WTC11 (cell line): ENCODE results near the gene OSBP2. TPM values are rescaled to one million over a fixed set of nuclear protein-coding genes. Genes with fewer than 3 reads are reported as not detected.

Experiments used
- ATAC-seq: fragments of 200-7000 bp; cut with Tn5 transposase; 2 replicates; pipeline ENCODE4 v1.10.0; 2021; ENCODE audit warnings: mild to moderate bottlenecking, moderate library complexity
- CTCF ChIA-PET: fragments of 300-600 bp; sonication (Branson Sonifier 250); formaldehyde crosslinking; loops from one replicate; lab custom pipeline; 2021; ENCODE audit warnings: antibody characterized with exemption; lab: Charles Lee
- POLR2A ChIA-PET: fragments of 350-600 bp; sonication (Branson Sonifier 250); formaldehyde crosslinking; loops from one replicate; lab custom pipeline; 2021; ENCODE audit warnings: antibody characterized with exemption; lab: Charles Lee
- DNase-seq: peaks from one replicate; pipeline ENCODE4 v3.0.0; 2021; ENCODE audit warnings: low spot score
- H3K27ac Mint-ChIP-seq: 2 replicates; pipeline ENCODE4 v1.8.0; 2021; ENCODE audit warnings: mixed read lengths
- H3K27me3 Mint-ChIP-seq: 2 replicates; pipeline ENCODE4 v1.8.0; 2021; ENCODE audit warnings: low read depth, mild to moderate bottlenecking, moderate library complexity, mixed read lengths
- H3K36me3 Mint-ChIP-seq: 2 replicates; pipeline ENCODE4 v1.8.0; 2021; ENCODE audit warnings: mixed read lengths
- H3K4me1 Mint-ChIP-seq: 2 replicates; pipeline ENCODE4 v1.8.0; 2022; ENCODE audit warnings: mixed read lengths
- H3K4me3 Mint-ChIP-seq: 2 replicates; pipeline ENCODE4 v1.8.0; 2021; ENCODE audit warnings: mild to moderate bottlenecking, moderate library complexity, mixed read lengths
- H3K9me3 Mint-ChIP-seq: 2 replicates; pipeline ENCODE4 v1.8.0; 2021; ENCODE audit warnings: mixed read lengths
- ATF1 ChIP-seq: sonication (generic); formaldehyde crosslinking; IDR thresholded peaks from 2 replicates; pipeline ENCODE4 v1.8.1; 2023; ENCODE audit warnings: mild to moderate bottlenecking, moderate library complexity, missing genetic modification reagents
- CBFB ChIP-seq: sonication (generic); formaldehyde crosslinking; IDR thresholded peaks from 2 replicates; pipeline ENCODE4 v1.8.1; 2022; ENCODE audit warnings: mild to moderate bottlenecking, low read depth, missing genetic modification reagents
- FOXK1 ChIP-seq: sonication (generic); formaldehyde crosslinking; IDR thresholded peaks from 2 replicates; pipeline ENCODE4 v1.8.0; 2022; ENCODE audit warnings: mild to moderate bottlenecking, moderate library complexity, missing genetic modification reagents
- JUN ChIP-seq: sonication (generic); formaldehyde crosslinking; IDR thresholded peaks from 2 replicates; pipeline ENCODE4 v1.8.0; 2023; ENCODE audit warnings: mild to moderate bottlenecking, missing genetic modification reagents
- MYBL2 ChIP-seq: sonication (generic); formaldehyde crosslinking; IDR thresholded peaks from 2 replicates; pipeline ENCODE4 v1.8.1; 2023; ENCODE audit warnings: mild to moderate bottlenecking, moderate library complexity, missing genetic modification reagents
- NR1H2 ChIP-seq: sonication (generic); formaldehyde crosslinking; IDR thresholded peaks from 2 replicates; pipeline ENCODE4 v1.9.0; 2021; ENCODE audit warnings: mild to moderate bottlenecking, moderate library complexity, missing genetic modification reagents
- PRRX2 ChIP-seq: fragments of 250-450 bp; sonication (Bioruptor Pico); IDR thresholded peaks from 2 replicates; pipeline ENCODE4 v1.8.0; 2021; ENCODE audit warnings: mild to moderate bottlenecking
- SMAD4 ChIP-seq: sonication (generic); formaldehyde crosslinking; IDR thresholded peaks from 2 replicates; pipeline ENCODE4 v1.8.0; 2022; ENCODE audit warnings: mild to moderate bottlenecking, missing genetic modification reagents
- ZNF138 ChIP-seq: sonication (generic); formaldehyde crosslinking; conservative IDR thresholded peaks from 2 replicates; pipeline ENCODE4 v1.8.1; 2022; ENCODE audit warnings: mild to moderate bottlenecking, moderate library complexity, missing genetic modification reagents
- ZNF232 ChIP-seq: sonication (generic); formaldehyde crosslinking; IDR thresholded peaks from 2 replicates; pipeline ENCODE4 v1.8.0; 2022; ENCODE audit warnings: mild to moderate bottlenecking, missing genetic modification reagents
- ZNF263 ChIP-seq: sonication (generic); formaldehyde crosslinking; IDR thresholded peaks from 2 replicates; pipeline ENCODE4 v1.8.1; 2022; ENCODE audit warnings: low read depth, mild to moderate bottlenecking, moderate library complexity, missing genetic modification reagents
- ZNF396 ChIP-seq: fragments of 250-450 bp; sonication (Bioruptor Pico); IDR thresholded peaks from 2 replicates; pipeline ENCODE4 v1.8.0; 2021; ENCODE audit warnings: mild to moderate bottlenecking, moderate library complexity, borderline replicate concordance
- ZNF671 ChIP-seq: fragments of 250-450 bp; sonication (Bioruptor Pico); IDR thresholded peaks from 2 replicates; pipeline ENCODE4 v1.8.0; 2021; ENCODE audit warnings: mild to moderate bottlenecking
- total RNA-seq: library from RNA; stranded (reverse); gene quantifications from 3 replicates; pipeline ENCODE4 v1.2.3, GENCODE V29; 2021
- TF ChIP-seq, protein P1 (sequence below): sonication (generic); formaldehyde crosslinking; IDR thresholded peaks from 2 replicates; pipeline ENCODE4 v1.8.0; 2022; ENCODE audit warnings: mild to moderate bottlenecking, missing genetic modification reagents
- TF ChIP-seq, protein P2 (sequence below): sonication (generic); formaldehyde crosslinking; IDR thresholded peaks from 2 replicates; pipeline ENCODE4 v1.8.1; 2023; ENCODE audit warnings: mild to moderate bottlenecking, moderate library complexity, missing genetic modification reagents
- TF ChIP-seq, protein P3 (sequence below): sonication (generic); formaldehyde crosslinking; conservative IDR thresholded peaks from 2 replicates; pipeline ENCODE4 v1.8.1; 2022; ENCODE audit warnings: mild to moderate bottlenecking, missing genetic modification reagents
- TF ChIP-seq, protein P4 (sequence below): fragments of 200-600 bp; IDR thresholded peaks from 2 replicates; pipeline ENCODE4 v1.8.0; 2022; ENCODE audit warnings: antibody characterized with exemption
- TF ChIP-seq, protein P5 (sequence below): sonication (generic); formaldehyde crosslinking; conservative IDR thresholded peaks from 2 replicates; pipeline ENCODE4 v1.8.1; 2023; ENCODE audit warnings: mild to moderate bottlenecking, low read depth, missing genetic modification reagents, moderate library complexity
- TF ChIP-seq, protein P6 (sequence below): sonication (generic); formaldehyde crosslinking; IDR thresholded peaks from 2 replicates; pipeline ENCODE4 v1.8.1; 2023; ENCODE audit warnings: mild to moderate bottlenecking, missing genetic modification reagents, borderline replicate concordance
- TF ChIP-seq, protein P7 (sequence below): sonication (generic); formaldehyde crosslinking; IDR thresholded peaks from 2 replicates; pipeline ENCODE4 v1.8.0; 2022; ENCODE audit warnings: mild to moderate bottlenecking, missing genetic modification reagents

The OSBP2 gene
- total RNA-seq, 1 experiment from 2014 or later: 4.1 TPM

DNA sequence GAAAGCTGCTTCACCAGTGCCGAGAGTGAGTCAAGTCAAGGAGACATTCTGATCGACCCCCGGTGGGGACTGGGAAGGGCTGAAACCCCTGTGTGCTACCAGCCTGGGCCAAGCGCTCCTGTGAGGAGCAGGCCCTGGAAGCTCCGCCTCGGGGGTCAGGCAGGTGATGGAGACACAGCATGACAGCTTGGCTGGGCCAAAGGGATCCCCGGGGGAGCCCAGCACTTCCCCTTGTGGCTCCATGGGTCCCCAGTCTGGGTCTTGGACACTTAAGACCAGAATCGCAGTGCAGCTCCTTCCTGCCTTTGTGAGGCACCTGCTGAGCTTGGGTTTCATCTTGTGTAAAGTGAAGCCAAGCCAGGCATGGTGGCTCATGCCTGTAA is 184.7 kb downstream of the OSBP2 start:
- Mint-ChIP-seq H3K4me1 (no peaks in the 10 kb centered on the region), H3K27me3 (no peaks in the 10 kb centered on the region), H3K4me3 (no peak overlapping the region), H3K27ac (no peak overlapping the region), H3K36me3 (no peaks in the 10 kb centered on the region), H3K9me3 (no peaks in the 10 kb centered on the region)
- DNase-seq (no peak), ATAC-seq (no peak)
- ChIA-PET CTCF (interaction anchor here (0.8 kb wide), 1 partner anchor 11 kb away, joined by 4 read pairs; no protein-coding TSS in a partner anchor), POLR2A (no interaction called here)
- TF ChIP-seq, protein P1, sequence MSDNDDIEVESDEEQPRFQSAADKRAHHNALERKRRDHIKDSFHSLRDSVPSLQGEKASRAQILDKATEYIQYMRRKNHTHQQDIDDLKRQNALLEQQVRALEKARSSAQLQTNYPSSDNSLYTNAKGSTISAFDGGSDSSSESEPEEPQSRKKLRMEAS (CRISPR knock-in tag): no peak
- TF ChIP-seq CBFB (CRISPR knock-in tag) (no peak), PRRX2 (CRISPR knock-in tag) (no peak), ATF1 (no peak), ZNF263 (CRISPR knock-in tag) (no peak), NR1H2 (no peak), ZNF396 (no peak), MYBL2 (CRISPR knock-in tag) (no peak), JUN (CRISPR knock-in tag) (no peak)
- TF ChIP-seq, protein P2, sequence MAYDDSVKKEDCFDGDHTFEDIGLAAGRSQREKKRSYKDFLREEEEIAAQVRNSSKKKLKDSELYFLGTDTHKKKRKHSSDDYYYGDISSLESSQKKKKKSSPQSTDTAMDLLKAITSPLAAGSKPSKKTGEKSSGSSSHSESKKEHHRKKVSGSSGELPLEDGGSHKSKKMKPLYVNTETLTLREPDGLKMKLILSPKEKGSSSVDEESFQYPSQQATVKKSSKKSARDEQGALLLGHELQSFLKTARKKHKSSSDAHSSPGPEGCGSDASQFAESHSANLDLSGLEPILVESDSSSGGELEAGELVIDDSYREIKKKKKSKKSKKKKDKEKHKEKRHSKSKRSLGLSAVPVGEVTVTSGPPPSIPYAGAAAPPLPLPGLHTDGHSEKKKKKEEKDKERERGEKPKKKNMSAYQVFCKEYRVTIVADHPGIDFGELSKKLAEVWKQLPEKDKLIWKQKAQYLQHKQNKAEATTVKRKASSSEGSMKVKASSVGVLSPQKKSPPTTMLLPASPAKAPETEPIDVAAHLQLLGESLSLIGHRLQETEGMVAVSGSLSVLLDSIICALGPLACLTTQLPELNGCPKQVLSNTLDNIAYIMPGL (CRISPR knock-in tag): no peak
- TF ChIP-seq, protein P3, sequence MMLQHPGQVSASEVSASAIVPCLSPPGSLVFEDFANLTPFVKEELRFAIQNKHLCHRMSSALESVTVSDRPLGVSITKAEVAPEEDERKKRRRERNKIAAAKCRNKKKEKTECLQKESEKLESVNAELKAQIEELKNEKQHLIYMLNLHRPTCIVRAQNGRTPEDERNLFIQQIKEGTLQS (CRISPR knock-in tag): no peak
- TF ChIP-seq, protein P4, sequence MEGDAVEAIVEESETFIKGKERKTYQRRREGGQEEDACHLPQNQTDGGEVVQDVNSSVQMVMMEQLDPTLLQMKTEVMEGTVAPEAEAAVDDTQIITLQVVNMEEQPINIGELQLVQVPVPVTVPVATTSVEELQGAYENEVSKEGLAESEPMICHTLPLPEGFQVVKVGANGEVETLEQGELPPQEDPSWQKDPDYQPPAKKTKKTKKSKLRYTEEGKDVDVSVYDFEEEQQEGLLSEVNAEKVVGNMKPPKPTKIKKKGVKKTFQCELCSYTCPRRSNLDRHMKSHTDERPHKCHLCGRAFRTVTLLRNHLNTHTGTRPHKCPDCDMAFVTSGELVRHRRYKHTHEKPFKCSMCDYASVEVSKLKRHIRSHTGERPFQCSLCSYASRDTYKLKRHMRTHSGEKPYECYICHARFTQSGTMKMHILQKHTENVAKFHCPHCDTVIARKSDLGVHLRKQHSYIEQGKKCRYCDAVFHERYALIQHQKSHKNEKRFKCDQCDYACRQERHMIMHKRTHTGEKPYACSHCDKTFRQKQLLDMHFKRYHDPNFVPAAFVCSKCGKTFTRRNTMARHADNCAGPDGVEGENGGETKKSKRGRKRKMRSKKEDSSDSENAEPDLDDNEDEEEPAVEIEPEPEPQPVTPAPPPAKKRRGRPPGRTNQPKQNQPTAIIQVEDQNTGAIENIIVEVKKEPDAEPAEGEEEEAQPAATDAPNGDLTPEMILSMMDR: no peak

DNA sequence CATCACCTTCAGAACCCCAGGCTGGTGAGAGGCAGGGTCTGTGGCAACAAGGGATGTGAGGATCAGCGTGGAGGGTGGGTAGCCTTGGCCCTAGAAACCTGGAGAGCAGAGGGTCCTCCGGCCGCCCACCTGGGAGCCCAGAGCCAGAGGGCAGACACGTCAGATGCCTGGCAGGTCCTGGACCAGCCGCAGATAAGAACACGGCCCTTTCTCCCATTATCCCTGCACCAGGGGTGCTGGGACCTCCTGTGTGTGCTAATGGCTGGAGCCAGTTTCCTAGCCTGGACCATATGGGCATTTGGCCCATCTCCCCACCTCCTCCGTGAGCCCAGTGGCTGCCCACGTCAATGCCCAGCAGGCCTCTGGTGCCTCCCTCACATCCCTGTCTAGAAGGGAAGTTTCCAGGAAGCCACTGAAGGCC is 185.5 kb downstream of the OSBP2 start:
- Mint-ChIP-seq H3K36me3 (no peaks in the 10 kb centered on the region), H3K4me1 (no peaks in the 10 kb centered on the region), H3K27me3 (no peaks in the 10 kb centered on the region), H3K27ac (no peak overlapping the region), H3K9me3 (no peaks in the 10 kb centered on the region), H3K4me3 (no peak overlapping the region)
- DNase-seq (no peak), ATAC-seq (no peak)
- CTCF ChIA-PET: no interaction called here
- POLR2A ChIA-PET: no interaction called here
- TF ChIP-seq ZNF232: no peak
- TF ChIP-seq, protein P5, sequence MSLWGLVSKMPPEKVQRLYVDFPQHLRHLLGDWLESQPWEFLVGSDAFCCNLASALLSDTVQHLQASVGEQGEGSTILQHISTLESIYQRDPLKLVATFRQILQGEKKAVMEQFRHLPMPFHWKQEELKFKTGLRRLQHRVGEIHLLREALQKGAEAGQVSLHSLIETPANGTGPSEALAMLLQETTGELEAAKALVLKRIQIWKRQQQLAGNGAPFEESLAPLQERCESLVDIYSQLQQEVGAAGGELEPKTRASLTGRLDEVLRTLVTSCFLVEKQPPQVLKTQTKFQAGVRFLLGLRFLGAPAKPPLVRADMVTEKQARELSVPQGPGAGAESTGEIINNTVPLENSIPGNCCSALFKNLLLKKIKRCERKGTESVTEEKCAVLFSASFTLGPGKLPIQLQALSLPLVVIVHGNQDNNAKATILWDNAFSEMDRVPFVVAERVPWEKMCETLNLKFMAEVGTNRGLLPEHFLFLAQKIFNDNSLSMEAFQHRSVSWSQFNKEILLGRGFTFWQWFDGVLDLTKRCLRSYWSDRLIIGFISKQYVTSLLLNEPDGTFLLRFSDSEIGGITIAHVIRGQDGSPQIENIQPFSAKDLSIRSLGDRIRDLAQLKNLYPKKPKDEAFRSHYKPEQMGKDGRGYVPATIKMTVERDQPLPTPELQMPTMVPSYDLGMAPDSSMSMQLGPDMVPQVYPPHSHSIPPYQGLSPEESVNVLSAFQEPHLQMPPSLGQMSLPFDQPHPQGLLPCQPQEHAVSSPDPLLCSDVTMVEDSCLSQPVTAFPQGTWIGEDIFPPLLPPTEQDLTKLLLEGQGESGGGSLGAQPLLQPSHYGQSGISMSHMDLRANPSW (CRISPR knock-in tag): no peak
- TF ChIP-seq, protein P4: no peak
- TF ChIP-seq, protein P3 (CRISPR knock-in tag): no peak
- no peak for TF ChIP-seq FOXK1
- TF ChIP-seq ZNF138: no peak
- no peak for TF ChIP-seq SMAD4 (CRISPR knock-in tag)
- TF ChIP-seq, protein P6, sequence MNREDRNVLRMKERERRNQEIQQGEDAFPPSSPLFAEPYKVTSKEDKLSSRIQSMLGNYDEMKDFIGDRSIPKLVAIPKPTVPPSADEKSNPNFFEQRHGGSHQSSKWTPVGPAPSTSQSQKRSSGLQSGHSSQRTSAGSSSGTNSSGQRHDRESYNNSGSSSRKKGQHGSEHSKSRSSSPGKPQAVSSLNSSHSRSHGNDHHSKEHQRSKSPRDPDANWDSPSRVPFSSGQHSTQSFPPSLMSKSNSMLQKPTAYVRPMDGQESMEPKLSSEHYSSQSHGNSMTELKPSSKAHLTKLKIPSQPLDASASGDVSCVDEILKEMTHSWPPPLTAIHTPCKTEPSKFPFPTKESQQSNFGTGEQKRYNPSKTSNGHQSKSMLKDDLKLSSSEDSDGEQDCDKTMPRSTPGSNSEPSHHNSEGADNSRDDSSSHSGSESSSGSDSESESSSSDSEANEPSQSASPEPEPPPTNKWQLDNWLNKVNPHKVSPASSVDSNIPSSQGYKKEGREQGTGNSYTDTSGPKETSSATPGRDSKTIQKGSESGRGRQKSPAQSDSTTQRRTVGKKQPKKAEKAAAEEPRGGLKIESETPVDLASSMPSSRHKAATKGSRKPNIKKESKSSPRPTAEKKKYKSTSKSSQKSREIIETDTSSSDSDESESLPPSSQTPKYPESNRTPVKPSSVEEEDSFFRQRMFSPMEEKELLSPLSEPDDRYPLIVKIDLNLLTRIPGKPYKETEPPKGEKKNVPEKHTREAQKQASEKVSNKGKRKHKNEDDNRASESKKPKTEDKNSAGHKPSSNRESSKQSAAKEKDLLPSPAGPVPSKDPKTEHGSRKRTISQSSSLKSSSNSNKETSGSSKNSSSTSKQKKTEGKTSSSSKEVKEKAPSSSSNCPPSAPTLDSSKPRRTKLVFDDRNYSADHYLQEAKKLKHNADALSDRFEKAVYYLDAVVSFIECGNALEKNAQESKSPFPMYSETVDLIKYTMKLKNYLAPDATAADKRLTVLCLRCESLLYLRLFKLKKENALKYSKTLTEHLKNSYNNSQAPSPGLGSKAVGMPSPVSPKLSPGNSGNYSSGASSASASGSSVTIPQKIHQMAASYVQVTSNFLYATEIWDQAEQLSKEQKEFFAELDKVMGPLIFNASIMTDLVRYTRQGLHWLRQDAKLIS (CRISPR knock-in tag): no peak
- TF ChIP-seq, protein P7, sequence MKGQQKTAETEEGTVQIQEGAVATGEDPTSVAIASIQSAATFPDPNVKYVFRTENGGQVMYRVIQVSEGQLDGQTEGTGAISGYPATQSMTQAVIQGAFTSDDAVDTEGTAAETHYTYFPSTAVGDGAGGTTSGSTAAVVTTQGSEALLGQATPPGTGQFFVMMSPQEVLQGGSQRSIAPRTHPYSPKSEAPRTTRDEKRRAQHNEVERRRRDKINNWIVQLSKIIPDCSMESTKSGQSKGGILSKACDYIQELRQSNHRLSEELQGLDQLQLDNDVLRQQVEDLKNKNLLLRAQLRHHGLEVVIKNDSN: no peak
- TF ChIP-seq ZNF671: no peak
